HCT116 (cell line): ENCODE measurements around the gene SENP8. TPM values are rescaled to one million over a fixed set of nuclear protein-coding genes. Genes with fewer than 3 reads are reported as not detected.

Source experiments
- ATAC-seq: fragments of 200-7000 bp; cut with Tn5 transposase; 2 replicates; pipeline ENCODE4 v1.9.1; 2020; ENCODE audit warnings: mild to moderate bottlenecking, moderate library complexity
- BruUV-seq: library from RNA; stranded (reverse); fragments of 400-500 nt; replicated peaks from 2 replicates; lab custom pipeline; 2021; lab: Mats Ljungman, UMichigan
- CTCF ChIA-PET: fragments of 300-600 bp; sonication (Branson Sonifier 250); formaldehyde crosslinking; loops from one replicate; lab custom pipeline; 2021; ENCODE audit warnings: antibody characterized with exemption; lab: Charles Lee
- POLR2A ChIA-PET: fragments of 300-600, 350-600 bp; sonication (Branson Sonifier 250); formaldehyde crosslinking; loops from one replicate; lab custom pipeline; 2021; ENCODE audit warnings: antibody characterized with exemption; lab: Charles Lee
- RAD21 ChIA-PET, 2 experiments: fragments of 300-600 bp; sonication (Branson Sonifier 250); formaldehyde crosslinking; loops; one replicate each; lab custom pipeline; 2023; ENCODE audit warnings: low total read pairs in 2 of 2; ENCODE audit not compliant: uncharacterized antibody in 2 of 2, unreplicated experiment in 2 of 2, low non-redundant PET in 1 of 2; lab: Charles Lee
- DNase-seq: peaks from one replicate; pipeline ENCODE4 v3.0.0-alpha.2; 2010; ENCODE audit warnings: low read depth, low spot score
- H2AFZ ChIP-seq: fragments of 200-600 bp; shearing (Covaris generic), sonication (generic); 2 replicates; pipeline ENCODE4 v1.6.1; 2017; ENCODE audit warnings: low read depth, mixed run types, mixed read lengths, antibody characterized with exemption, low read length; ENCODE audit not compliant: poor library complexity, severe bottlenecking
- H3K27ac ChIP-seq: 2 replicates; pipeline ENCODE4 v1.5.1; 2012; ENCODE audit warnings: low read depth, low read length
- H3K27me3 ChIP-seq: fragments of 200-600 bp; sonication (generic); 2 replicates; pipeline ENCODE4 v1.6.1; 2016; ENCODE audit warnings: mixed run types, low read length, mixed read lengths; ENCODE audit not compliant: insufficient read depth
- H3K36me3 ChIP-seq, 2 experiments: fragments of 200-500 bp in 1 of 2; fragments of 200-600 bp in 1 of 2; sonication (Bioruptor generic) in 1 of 2; sonication (generic) in 1 of 2; 2 replicates each; pipeline versions ENCODE4 v1.5.1 to v1.6.1; 2014 to 2016; ENCODE audit warnings: low read length in 2 of 2, inconsistent platforms in 1 of 2, mixed read lengths in 1 of 2, mixed run types in 1 of 2; ENCODE audit not compliant: insufficient read depth in 2 of 2, control insufficient read depth in 1 of 2
- H3K4me1 ChIP-seq, 2 experiments: fragments of 200-600 bp in 1 of 2; sonication (generic) in 1 of 2; 2 replicates each; pipeline versions ENCODE4 v1.5.1 to v1.6.1; 2012 to 2017; ENCODE audit warnings: low read length in 2 of 2, inconsistent platforms in 1 of 2, mild to moderate bottlenecking in 1 of 2, mixed read lengths in 1 of 2, mixed run types in 1 of 2, moderate library complexity in 1 of 2; ENCODE audit not compliant: insufficient read depth in 2 of 2, control insufficient read depth in 1 of 2
- H3K4me2 ChIP-seq: fragments of 200-600 bp; sonication (generic); 2 replicates; pipeline ENCODE4 v1.6.1; 2017; ENCODE audit warnings: mixed run types, low read length, mixed read lengths
- H3K4me3 ChIP-seq, 2 experiments: fragments of 200-600 bp in 1 of 2; sonication (generic) in 1 of 2; replicated peaks in 1 of 2; 2 replicates each; pipeline ENCODE4 v1.5.1; 2011 to 2016; ENCODE audit warnings: low read length in 2 of 2, control low read depth in 1 of 2, low read depth in 1 of 2, mild to moderate bottlenecking in 1 of 2, mixed read lengths in 1 of 2, mixed run types in 1 of 2
- H3K79me2 ChIP-seq: fragments of 200-600 bp; sonication (generic); 2 replicates; pipeline ENCODE4 v1.6.1; 2017; ENCODE audit warnings: mild to moderate bottlenecking, mixed run types, low read length, moderate library complexity, mixed read lengths; ENCODE audit not compliant: insufficient read depth
- H3K9ac ChIP-seq: fragments of 200-600 bp; sonication (generic); 2 replicates; pipeline ENCODE4 v1.6.1; 2016; ENCODE audit warnings: low read length, mixed read lengths
- H3K9me2 ChIP-seq: fragments of 200-600 bp; sonication (generic), shearing (Covaris generic); 2 replicates; pipeline ENCODE4 v1.6.1; 2017; ENCODE audit warnings: mixed run types, mild to moderate bottlenecking, moderate library complexity; ENCODE audit not compliant: insufficient read depth
- H3K9me3 ChIP-seq, 2 experiments: fragments of 200-500 bp in 1 of 2; fragments of 200-600 bp in 1 of 2; sonication (Bioruptor generic) in 1 of 2; sonication (generic) in 1 of 2; 2 replicates each; pipeline ENCODE4 v1.6.1; 2014 to 2017; ENCODE audit warnings: low read length in 2 of 2, mixed read lengths in 2 of 2, inconsistent platforms in 1 of 2, low read depth in 1 of 2, mild to moderate bottlenecking in 1 of 2, mixed run types in 1 of 2, moderate library complexity in 1 of 2; ENCODE audit not compliant: control insufficient read depth in 1 of 2, insufficient read depth in 1 of 2
- H4K20me1 ChIP-seq: fragments of 200-600 bp; sonication (generic), shearing (Covaris generic); 2 replicates; pipeline ENCODE4 v1.6.1; 2017; ENCODE audit warnings: mixed run types, mild to moderate bottlenecking, moderate library complexity; ENCODE audit not compliant: insufficient read depth
- CBX3 ChIP-seq: IDR thresholded peaks from 2 replicates; pipeline ENCODE4 v1.6.1; 2012; ENCODE audit warnings: low read depth
- EGR1 ChIP-seq: IDR thresholded peaks from 2 replicates; pipeline ENCODE4 v1.6.1; 2012; ENCODE audit warnings: low read depth
- ELF1 ChIP-seq: IDR thresholded peaks from 2 replicates; pipeline ENCODE4 v1.6.1; 2012; ENCODE audit warnings: low read depth, borderline replicate concordance
- EZH2 ChIP-seq: fragments of 200-600 bp; sonication (generic); IDR thresholded peaks from 2 replicates; pipeline ENCODE4 v1.6.1; 2017; ENCODE audit warnings: antibody characterized with exemption, mixed run types
- EZH2phosphoT487 ChIP-seq: fragments of 200-600 bp; IDR thresholded peaks from 2 replicates; pipeline ENCODE4 v1.6.1; 2018; ENCODE audit warnings: antibody characterized with exemption, borderline replicate concordance
- JUND ChIP-seq: IDR thresholded peaks from 2 replicates; pipeline ENCODE4 v1.6.1; 2012
- MAX ChIP-seq: IDR thresholded peaks from 2 replicates; pipeline ENCODE4 v1.6.1; 2012
- RAD21 ChIP-seq: IDR thresholded peaks from 2 replicates; pipeline ENCODE4 v1.6.1; 2012; ENCODE audit warnings: low read depth, mild to moderate bottlenecking
- SRF ChIP-seq: IDR thresholded peaks from 2 replicates; pipeline ENCODE4 v1.6.1; 2012; ENCODE audit warnings: low read depth
- TCF7L2 ChIP-seq: IDR thresholded peaks from 2 replicates; pipeline ENCODE4 v1.7.0; 2011; ENCODE audit warnings: borderline replicate concordance, inconsistent platforms; ENCODE audit not compliant: insufficient read depth, insufficient read length; ENCODE audit errors: extremely low read depth
- intact Hi-C: fragments of 100-400 bp; cut with micrococcal nuclease; formaldehyde crosslinking; loops from 2 replicates; pipeline ENCODE4 v1.10.0; 2022
- total RNA-seq: library from RNA; stranded (reverse); gene quantifications from one replicate; pipeline ENCODE4 v1.2.1, GENCODE V29; 2021; ENCODE audit not compliant: unreplicated experiment
- TF ChIP-seq, protein P1 (sequence below): IDR thresholded peaks from 2 replicates; pipeline ENCODE4 v1.6.1; 2012; ENCODE audit warnings: low read depth
- TF ChIP-seq, protein P2 (sequence below), 3 experiments: fragments of 200-600 bp in 1 of 3; sonication (generic) in 1 of 3; IDR thresholded peaks in 2 of 3; conservative IDR thresholded peaks in 1 of 3; 2 replicates each; pipeline ENCODE4 v1.5.1; 2012 to 2017; ENCODE audit warnings: low read depth in 2 of 3, low read length in 2 of 3, antibody characterized with exemption in 1 of 3, borderline replicate concordance in 1 of 3, control low read depth in 1 of 3, mild to moderate bottlenecking in 1 of 3, mixed read lengths in 1 of 3, mixed run types in 1 of 3, moderate library complexity in 1 of 3; ENCODE audit not compliant: insufficient read depth in 1 of 3

SENP8 gene
- total RNA-seq, 1 experiment from 2014 or later, result 3.8 TPM

- no peak overlapping the region for H3K4me2 ChIP-seq
- H3K9me3 ChIP-seq, result no peaks in the 10 kb centered on the region
- no TSS peak for BruUV-seq
- H2AFZ ChIP-seq, result no peak overlapping the region
- H3K27ac ChIP-seq, result no peak overlapping the region
- intact Hi-C loops, result no loop called here
- no peak overlapping the region for H3K4me3 ChIP-seq
- CTCF ChIA-PET, result no interaction called here
- TF ChIP-seq EGR1 (no peak), EZH2phosphoT487 (no peak), TCF7L2 (no peak), MAX (no peak), CBX3 (no peak), JUND (no peak), RAD21 (no peak), ELF1 (no peak), EZH2 (no peak), SRF (no peak)
- TF ChIP-seq, protein P1, sequence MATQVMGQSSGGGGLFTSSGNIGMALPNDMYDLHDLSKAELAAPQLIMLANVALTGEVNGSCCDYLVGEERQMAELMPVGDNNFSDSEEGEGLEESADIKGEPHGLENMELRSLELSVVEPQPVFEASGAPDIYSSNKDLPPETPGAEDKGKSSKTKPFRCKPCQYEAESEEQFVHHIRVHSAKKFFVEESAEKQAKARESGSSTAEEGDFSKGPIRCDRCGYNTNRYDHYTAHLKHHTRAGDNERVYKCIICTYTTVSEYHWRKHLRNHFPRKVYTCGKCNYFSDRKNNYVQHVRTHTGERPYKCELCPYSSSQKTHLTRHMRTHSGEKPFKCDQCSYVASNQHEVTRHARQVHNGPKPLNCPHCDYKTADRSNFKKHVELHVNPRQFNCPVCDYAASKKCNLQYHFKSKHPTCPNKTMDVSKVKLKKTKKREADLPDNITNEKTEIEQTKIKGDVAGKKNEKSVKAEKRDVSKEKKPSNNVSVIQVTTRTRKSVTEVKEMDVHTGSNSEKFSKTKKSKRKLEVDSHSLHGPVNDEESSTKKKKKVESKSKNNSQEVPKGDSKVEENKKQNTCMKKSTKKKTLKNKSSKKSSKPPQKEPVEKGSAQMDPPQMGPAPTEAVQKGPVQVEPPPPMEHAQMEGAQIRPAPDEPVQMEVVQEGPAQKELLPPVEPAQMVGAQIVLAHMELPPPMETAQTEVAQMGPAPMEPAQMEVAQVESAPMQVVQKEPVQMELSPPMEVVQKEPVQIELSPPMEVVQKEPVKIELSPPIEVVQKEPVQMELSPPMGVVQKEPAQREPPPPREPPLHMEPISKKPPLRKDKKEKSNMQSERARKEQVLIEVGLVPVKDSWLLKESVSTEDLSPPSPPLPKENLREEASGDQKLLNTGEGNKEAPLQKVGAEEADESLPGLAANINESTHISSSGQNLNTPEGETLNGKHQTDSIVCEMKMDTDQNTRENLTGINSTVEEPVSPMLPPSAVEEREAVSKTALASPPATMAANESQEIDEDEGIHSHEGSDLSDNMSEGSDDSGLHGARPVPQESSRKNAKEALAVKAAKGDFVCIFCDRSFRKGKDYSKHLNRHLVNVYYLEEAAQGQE, result no peak
- TF ChIP-seq, protein P2, sequence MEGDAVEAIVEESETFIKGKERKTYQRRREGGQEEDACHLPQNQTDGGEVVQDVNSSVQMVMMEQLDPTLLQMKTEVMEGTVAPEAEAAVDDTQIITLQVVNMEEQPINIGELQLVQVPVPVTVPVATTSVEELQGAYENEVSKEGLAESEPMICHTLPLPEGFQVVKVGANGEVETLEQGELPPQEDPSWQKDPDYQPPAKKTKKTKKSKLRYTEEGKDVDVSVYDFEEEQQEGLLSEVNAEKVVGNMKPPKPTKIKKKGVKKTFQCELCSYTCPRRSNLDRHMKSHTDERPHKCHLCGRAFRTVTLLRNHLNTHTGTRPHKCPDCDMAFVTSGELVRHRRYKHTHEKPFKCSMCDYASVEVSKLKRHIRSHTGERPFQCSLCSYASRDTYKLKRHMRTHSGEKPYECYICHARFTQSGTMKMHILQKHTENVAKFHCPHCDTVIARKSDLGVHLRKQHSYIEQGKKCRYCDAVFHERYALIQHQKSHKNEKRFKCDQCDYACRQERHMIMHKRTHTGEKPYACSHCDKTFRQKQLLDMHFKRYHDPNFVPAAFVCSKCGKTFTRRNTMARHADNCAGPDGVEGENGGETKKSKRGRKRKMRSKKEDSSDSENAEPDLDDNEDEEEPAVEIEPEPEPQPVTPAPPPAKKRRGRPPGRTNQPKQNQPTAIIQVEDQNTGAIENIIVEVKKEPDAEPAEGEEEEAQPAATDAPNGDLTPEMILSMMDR (IDR thresholded peaks at IDR 0.05 in 2 of 3, conservative IDR thresholded peaks at IDR 0.05 in 1 of 3; ENCODE audit: borderline replicate concordance in 1 of 3, insufficient read depth in 1 of 3, low read depth in 2 of 3, low read length in 2 of 3), result no peak
- TF ChIP-seq, all 23 proteins: peak for 0
- H3K27me3 ChIP-seq, result no peaks in the 10 kb centered on the region
- no peaks in the 10 kb centered on the region for H4K20me1 ChIP-seq
- no peaks in the 10 kb centered on the region for H3K36me3 ChIP-seq
- POLR2A ChIA-PET, result no interaction called here
- no peaks in the 10 kb centered on the region for H3K79me2 ChIP-seq
- DNase-seq (no peak), ATAC-seq (no peak)
- RAD21 ChIA-PET, result no interaction called here
- peaks cover 5 to 13% of the 10 kb centered on the region in 2 experiments; a peak in 3 of 4 replicates for H3K4me1 ChIP-seq
- no peaks in the 10 kb centered on the region for H3K9me2 ChIP-seq
- no peak overlapping the region for H3K9ac ChIP-seq
These were observed 74.2 kb downstream of the SENP8 start for GRCh38 chr15:72192416-72192815.

Other genes with a start within 250 kb of the SENP8 start
- 23.0 TPM for gene MYO9A, start 253 bp upstream of the SENP8 start, total RNA-seq
- 8.0 TPM for gene GRAMD2A, start 79.4 kb downstream of the SENP8 start, total RNA-seq
- 1,664 TPM for gene PKM, start 112.8 kb downstream of the SENP8 start, total RNA-seq
- 67.9 TPM for gene PARP6, start 154.2 kb downstream of the SENP8 start, total RNA-seq
- gene CELF6, start 201.8 kb downstream of the SENP8 start, total RNA-seq, result 0.52 TPM